HEK293 (cell line): ENCODE data around the gene TRDMT1.

Source experiments
- FEZF1 ChIP-seq: fragments of 450-650 bp; formaldehyde crosslinking; IDR thresholded peaks from 2 replicates; pipeline ENCODE4 v1.5.1; 2016; ENCODE audit warnings: missing biosample characterization, missing genetic modification characterization
- GLIS2 ChIP-seq: fragments of 450-650 bp; formaldehyde crosslinking; IDR thresholded peaks from 2 replicates; pipeline ENCODE4 v1.5.1; 2016; ENCODE audit warnings: missing biosample characterization, missing genetic modification characterization
- SP7 ChIP-seq: fragments of 450-650 bp; formaldehyde crosslinking; IDR thresholded peaks from 2 replicates; pipeline ENCODE4 v1.5.1; 2016; ENCODE audit warnings: missing biosample characterization, missing genetic modification characterization
- YY1 ChIP-seq: fragments of 450-650 bp; formaldehyde crosslinking; IDR thresholded peaks from 2 replicates; pipeline ENCODE4 v1.5.1; 2018; ENCODE audit warnings: missing biosample characterization, missing genetic modification characterization
- ZNF138 ChIP-seq: fragments of 450-650 bp; formaldehyde crosslinking; IDR thresholded peaks from 2 replicates; pipeline ENCODE4 v1.5.1; 2016; ENCODE audit warnings: missing biosample characterization, missing genetic modification characterization, borderline replicate concordance
- ZNF140 ChIP-seq: fragments of 450-650 bp; formaldehyde crosslinking; IDR thresholded peaks from 2 replicates; pipeline ENCODE4 v1.5.1; 2016; ENCODE audit warnings: missing biosample characterization, missing genetic modification characterization
- ZNF157 ChIP-seq: fragments of 450-650 bp; formaldehyde crosslinking; IDR thresholded peaks from 2 replicates; pipeline ENCODE4 v1.5.1; 2016; ENCODE audit warnings: missing biosample characterization, missing genetic modification characterization
- ZNF211 ChIP-seq: fragments of 450-650 bp; formaldehyde crosslinking; IDR thresholded peaks from 2 replicates; pipeline ENCODE4 v1.5.1; 2016; ENCODE audit warnings: low read depth, missing biosample characterization, missing genetic modification characterization
- ZNF324 ChIP-seq: fragments of 450-650 bp; formaldehyde crosslinking; IDR thresholded peaks from 2 replicates; pipeline ENCODE4 v1.5.1; 2016; ENCODE audit warnings: missing biosample characterization, missing genetic modification characterization
- ZNF335 ChIP-seq: fragments of 450-650 bp; formaldehyde crosslinking; conservative IDR thresholded peaks from 2 replicates; pipeline ENCODE4 v1.5.1; 2016; ENCODE audit warnings: missing biosample characterization, missing genetic modification characterization
- ZNF37A ChIP-seq: fragments of 450-650 bp; IDR thresholded peaks from 2 replicates; pipeline ENCODE4 v1.5.1; 2018; ENCODE audit warnings: missing biosample characterization, missing genetic modification characterization
- ZNF473 ChIP-seq: fragments of 450-650 bp; formaldehyde crosslinking; IDR thresholded peaks from 2 replicates; pipeline ENCODE4 v1.5.1; 2017; ENCODE audit warnings: missing biosample characterization, missing genetic modification characterization
- TF ChIP-seq, protein P1 (sequence below): fragments of 450-650 bp; formaldehyde crosslinking; IDR thresholded peaks from 2 replicates; pipeline ENCODE4 v1.5.1; 2016; ENCODE audit warnings: missing biosample characterization, missing genetic modification characterization, low read depth
- TF ChIP-seq, protein P2 (sequence below): fragments of 450-650 bp; formaldehyde crosslinking; IDR thresholded peaks from 2 replicates; pipeline ENCODE4 v1.5.1; 2017; ENCODE audit warnings: missing biosample characterization, missing genetic modification characterization
- TF ChIP-seq, protein P3 (sequence below): fragments of 450-650 bp; formaldehyde crosslinking; IDR thresholded peaks from 2 replicates; pipeline ENCODE4 v1.5.1; 2016; ENCODE audit warnings: missing biosample characterization, missing genetic modification characterization
- TF ChIP-seq, protein P4 (sequence below): fragments of 450-650 bp; formaldehyde crosslinking; IDR thresholded peaks from 2 replicates; pipeline ENCODE4 v1.5.1; 2016; ENCODE audit warnings: missing biosample characterization, missing genetic modification characterization
- TF ChIP-seq, protein P5 (sequence below): fragments of 450-650 bp; IDR thresholded peaks from 2 replicates; pipeline ENCODE4 v1.5.1; 2018; ENCODE audit warnings: missing biosample characterization, mild to moderate bottlenecking, missing genetic modification characterization
- TF ChIP-seq, protein P6 (sequence below): fragments of 450-650 bp; formaldehyde crosslinking; IDR thresholded peaks from 2 replicates; pipeline ENCODE4 v1.5.1; 2017; ENCODE audit warnings: missing biosample characterization, missing genetic modification characterization
- TF ChIP-seq, protein P7 (sequence below): fragments of 450-650 bp; formaldehyde crosslinking; IDR thresholded peaks from 2 replicates; pipeline ENCODE4 v1.5.1; 2016; ENCODE audit warnings: missing biosample characterization, missing genetic modification characterization
- TF ChIP-seq, protein P8 (sequence below): fragments of 450-650 bp; formaldehyde crosslinking; IDR thresholded peaks from 2 replicates; pipeline ENCODE4 v1.5.1; 2017; ENCODE audit warnings: missing biosample characterization, missing genetic modification characterization

Gene TRDMT1

DNA sequence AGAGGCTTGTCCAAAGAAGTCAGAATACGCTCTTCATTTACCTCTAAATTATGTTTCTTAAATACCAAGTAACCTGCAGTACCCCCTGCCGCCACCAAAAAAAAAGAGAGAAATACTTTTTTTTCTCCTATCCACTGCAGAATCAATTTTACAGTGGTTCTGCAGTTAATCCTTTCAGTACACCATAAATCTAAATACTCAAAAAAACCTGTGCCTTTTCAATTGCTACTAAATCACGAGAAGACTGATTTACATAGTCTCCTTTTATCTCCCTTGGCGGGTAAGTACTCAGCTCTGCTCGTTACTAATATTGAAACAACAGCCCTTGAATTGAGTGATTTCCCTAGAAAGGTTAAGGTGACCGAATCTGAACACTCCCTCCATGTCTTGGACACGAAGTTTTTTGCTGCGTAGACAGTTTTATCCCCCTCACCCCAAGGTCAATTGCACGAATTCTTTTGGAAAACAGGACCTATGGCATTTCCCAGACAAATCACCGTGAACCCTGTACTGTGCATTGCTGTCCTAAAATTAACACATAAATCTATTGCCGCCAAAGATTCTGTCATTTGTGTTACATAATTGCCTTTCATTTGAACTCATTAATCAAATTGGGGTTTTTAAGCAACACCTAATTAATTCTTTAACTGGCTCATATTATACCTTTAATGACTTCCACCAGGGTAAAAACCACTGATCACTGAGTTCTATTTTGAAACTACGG, 26.1 kb upstream of the TRDMT1 start (continued):
- TF ChIP-seq ZNF140 (tag by site-specific recombination) (no peak), SP7 (tag by site-specific recombination) (peak; percentile 76), ZNF473 (tag by site-specific recombination) (no peak), YY1 (tag by site-specific recombination) (no peak), ZNF211 (tag by site-specific recombination) (no peak), ZNF138 (tag by site-specific recombination) (no peak), FEZF1 (tag by site-specific recombination) (peak; percentile 89), GLIS2 (tag by site-specific recombination) (no peak), ZNF324 (tag by site-specific recombination) (no peak; the same call in 1 of the 2 replicates), ZNF37A (no peak), ZNF335 (no peak), ZNF157 (tag by site-specific recombination) (no peak)
- TF ChIP-seq, protein P1, sequence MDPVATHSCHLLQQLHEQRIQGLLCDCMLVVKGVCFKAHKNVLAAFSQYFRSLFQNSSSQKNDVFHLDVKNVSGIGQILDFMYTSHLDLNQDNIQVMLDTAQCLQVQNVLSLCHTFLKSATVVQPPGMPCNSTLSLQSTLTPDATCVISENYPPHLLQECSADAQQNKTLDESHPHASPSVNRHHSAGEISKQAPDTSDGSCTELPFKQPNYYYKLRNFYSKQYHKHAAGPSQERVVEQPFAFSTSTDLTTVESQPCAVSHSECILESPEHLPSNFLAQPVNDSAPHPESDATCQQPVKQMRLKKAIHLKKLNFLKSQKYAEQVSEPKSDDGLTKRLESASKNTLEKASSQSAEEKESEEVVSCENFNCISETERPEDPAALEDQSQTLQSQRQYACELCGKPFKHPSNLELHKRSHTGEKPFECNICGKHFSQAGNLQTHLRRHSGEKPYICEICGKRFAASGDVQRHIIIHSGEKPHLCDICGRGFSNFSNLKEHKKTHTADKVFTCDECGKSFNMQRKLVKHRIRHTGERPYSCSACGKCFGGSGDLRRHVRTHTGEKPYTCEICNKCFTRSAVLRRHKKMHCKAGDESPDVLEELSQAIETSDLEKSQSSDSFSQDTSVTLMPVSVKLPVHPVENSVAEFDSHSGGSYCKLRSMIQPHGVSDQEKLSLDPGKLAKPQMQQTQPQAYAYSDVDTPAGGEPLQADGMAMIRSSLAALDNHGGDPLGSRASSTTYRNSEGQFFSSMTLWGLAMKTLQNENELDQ: no peak
- TF ChIP-seq, protein P2, sequence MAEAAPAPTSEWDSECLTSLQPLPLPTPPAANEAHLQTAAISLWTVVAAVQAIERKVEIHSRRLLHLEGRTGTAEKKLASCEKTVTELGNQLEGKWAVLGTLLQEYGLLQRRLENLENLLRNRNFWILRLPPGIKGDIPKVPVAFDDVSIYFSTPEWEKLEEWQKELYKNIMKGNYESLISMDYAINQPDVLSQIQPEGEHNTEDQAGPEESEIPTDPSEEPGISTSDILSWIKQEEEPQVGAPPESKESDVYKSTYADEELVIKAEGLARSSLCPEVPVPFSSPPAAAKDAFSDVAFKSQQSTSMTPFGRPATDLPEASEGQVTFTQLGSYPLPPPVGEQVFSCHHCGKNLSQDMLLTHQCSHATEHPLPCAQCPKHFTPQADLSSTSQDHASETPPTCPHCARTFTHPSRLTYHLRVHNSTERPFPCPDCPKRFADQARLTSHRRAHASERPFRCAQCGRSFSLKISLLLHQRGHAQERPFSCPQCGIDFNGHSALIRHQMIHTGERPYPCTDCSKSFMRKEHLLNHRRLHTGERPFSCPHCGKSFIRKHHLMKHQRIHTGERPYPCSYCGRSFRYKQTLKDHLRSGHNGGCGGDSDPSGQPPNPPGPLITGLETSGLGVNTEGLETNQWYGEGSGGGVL: no peak
- TF ChIP-seq, protein P3, sequence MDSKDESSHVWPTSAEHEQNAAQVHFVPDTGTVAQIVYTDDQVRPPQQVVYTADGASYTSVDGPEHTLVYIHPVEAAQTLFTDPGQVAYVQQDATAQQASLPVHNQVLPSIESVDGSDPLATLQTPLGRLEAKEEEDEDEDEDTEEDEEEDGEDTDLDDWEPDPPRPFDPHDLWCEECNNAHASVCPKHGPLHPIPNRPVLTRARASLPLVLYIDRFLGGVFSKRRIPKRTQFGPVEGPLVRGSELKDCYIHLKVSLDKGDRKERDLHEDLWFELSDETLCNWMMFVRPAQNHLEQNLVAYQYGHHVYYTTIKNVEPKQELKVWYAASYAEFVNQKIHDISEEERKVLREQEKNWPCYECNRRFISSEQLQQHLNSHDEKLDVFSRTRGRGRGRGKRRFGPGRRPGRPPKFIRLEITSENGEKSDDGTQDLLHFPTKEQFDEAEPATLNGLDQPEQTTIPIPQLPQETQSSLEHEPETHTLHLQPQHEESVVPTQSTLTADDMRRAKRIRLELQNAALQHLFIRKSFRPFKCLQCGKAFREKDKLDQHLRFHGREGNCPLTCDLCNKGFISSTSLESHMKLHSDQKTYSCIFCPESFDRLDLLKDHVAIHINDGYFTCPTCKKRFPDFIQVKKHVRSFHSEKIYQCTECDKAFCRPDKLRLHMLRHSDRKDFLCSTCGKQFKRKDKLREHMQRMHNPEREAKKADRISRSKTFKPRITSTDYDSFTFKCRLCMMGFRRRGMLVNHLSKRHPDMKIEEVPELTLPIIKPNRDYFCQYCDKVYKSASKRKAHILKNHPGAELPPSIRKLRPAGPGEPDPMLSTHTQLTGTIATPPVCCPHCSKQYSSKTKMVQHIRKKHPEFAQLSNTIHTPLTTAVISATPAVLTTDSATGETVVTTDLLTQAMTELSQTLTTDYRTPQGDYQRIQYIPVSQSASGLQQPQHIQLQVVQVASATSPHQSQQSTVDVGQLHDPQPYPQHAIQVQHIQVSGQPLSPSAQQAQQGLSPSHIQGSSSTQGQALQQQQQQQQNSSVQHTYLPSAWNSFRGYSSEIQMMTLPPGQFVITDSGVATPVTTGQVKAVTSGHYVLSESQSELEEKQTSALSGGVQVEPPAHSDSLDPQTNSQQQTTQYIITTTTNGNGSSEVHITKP (tag by site-specific recombination): no peak; the same call in 1 of the 2 replicates
- TF ChIP-seq, protein P4, sequence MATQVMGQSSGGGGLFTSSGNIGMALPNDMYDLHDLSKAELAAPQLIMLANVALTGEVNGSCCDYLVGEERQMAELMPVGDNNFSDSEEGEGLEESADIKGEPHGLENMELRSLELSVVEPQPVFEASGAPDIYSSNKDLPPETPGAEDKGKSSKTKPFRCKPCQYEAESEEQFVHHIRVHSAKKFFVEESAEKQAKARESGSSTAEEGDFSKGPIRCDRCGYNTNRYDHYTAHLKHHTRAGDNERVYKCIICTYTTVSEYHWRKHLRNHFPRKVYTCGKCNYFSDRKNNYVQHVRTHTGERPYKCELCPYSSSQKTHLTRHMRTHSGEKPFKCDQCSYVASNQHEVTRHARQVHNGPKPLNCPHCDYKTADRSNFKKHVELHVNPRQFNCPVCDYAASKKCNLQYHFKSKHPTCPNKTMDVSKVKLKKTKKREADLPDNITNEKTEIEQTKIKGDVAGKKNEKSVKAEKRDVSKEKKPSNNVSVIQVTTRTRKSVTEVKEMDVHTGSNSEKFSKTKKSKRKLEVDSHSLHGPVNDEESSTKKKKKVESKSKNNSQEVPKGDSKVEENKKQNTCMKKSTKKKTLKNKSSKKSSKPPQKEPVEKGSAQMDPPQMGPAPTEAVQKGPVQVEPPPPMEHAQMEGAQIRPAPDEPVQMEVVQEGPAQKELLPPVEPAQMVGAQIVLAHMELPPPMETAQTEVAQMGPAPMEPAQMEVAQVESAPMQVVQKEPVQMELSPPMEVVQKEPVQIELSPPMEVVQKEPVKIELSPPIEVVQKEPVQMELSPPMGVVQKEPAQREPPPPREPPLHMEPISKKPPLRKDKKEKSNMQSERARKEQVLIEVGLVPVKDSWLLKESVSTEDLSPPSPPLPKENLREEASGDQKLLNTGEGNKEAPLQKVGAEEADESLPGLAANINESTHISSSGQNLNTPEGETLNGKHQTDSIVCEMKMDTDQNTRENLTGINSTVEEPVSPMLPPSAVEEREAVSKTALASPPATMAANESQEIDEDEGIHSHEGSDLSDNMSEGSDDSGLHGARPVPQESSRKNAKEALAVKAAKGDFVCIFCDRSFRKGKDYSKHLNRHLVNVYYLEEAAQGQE: no peak
- TF ChIP-seq, protein P5, sequence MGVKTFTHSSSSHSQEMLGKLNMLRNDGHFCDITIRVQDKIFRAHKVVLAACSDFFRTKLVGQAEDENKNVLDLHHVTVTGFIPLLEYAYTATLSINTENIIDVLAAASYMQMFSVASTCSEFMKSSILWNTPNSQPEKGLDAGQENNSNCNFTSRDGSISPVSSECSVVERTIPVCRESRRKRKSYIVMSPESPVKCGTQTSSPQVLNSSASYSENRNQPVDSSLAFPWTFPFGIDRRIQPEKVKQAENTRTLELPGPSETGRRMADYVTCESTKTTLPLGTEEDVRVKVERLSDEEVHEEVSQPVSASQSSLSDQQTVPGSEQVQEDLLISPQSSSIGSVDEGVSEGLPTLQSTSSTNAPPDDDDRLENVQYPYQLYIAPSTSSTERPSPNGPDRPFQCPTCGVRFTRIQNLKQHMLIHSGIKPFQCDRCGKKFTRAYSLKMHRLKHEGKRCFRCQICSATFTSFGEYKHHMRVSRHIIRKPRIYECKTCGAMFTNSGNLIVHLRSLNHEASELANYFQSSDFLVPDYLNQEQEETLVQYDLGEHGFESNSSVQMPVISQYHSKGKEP (tag by site-specific recombination): peak; percentile 72; the same call in 1 of the 2 replicates
- TF ChIP-seq, protein P6, sequence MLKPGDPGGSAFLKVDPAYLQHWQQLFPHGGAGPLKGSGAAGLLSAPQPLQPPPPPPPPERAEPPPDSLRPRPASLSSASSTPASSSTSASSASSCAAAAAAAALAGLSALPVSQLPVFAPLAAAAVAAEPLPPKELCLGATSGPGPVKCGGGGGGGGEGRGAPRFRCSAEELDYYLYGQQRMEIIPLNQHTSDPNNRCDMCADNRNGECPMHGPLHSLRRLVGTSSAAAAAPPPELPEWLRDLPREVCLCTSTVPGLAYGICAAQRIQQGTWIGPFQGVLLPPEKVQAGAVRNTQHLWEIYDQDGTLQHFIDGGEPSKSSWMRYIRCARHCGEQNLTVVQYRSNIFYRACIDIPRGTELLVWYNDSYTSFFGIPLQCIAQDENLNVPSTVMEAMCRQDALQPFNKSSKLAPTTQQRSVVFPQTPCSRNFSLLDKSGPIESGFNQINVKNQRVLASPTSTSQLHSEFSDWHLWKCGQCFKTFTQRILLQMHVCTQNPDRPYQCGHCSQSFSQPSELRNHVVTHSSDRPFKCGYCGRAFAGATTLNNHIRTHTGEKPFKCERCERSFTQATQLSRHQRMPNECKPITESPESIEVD (tag by site-specific recombination): peak; percentile 100
- TF ChIP-seq, protein P7, sequence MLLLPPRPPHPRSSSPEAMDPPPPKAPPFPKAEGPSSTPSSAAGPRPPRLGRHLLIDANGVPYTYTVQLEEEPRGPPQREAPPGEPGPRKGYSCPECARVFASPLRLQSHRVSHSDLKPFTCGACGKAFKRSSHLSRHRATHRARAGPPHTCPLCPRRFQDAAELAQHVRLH (tag by site-specific recombination): 0 out of 2 replicates have a peak, but pooled peaks have one; percentile 17
- TF ChIP-seq, protein P8, sequence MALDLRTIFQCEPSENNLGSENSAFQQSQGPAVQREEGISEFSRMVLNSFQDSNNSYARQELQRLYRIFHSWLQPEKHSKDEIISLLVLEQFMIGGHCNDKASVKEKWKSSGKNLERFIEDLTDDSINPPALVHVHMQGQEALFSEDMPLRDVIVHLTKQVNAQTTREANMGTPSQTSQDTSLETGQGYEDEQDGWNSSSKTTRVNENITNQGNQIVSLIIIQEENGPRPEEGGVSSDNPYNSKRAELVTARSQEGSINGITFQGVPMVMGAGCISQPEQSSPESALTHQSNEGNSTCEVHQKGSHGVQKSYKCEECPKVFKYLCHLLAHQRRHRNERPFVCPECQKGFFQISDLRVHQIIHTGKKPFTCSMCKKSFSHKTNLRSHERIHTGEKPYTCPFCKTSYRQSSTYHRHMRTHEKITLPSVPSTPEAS (tag by site-specific recombination): no peak
